IMR-90 (cell line): ENCODE measurements around the gene GSTM3. TPM values are rescaled to one million over a fixed set of nuclear protein-coding genes. Genes with fewer than 3 reads are reported as not detected.

Source experiments
- ATAC-seq: fragments of 200-7000 bp; cut with Tn5 transposase; 2 replicates; pipeline ENCODE4 v1.9.1; 2020; ENCODE audit warnings: low read depth, mild to moderate bottlenecking, moderate library complexity
- BruUV-seq: library from RNA; stranded (reverse); fragments of 400-500 nt; replicated peaks from 2 replicates; lab custom pipeline; 2021; lab: Mats Ljungman, UMichigan
- CTCF ChIA-PET: fragments of 300-600 bp; formaldehyde crosslinking; extraction: SDS; loops from one replicate; lab custom pipeline; 2021; ENCODE audit warnings: antibody characterized with exemption; lab: Yijun Ruan, JAX
- POLR2A ChIA-PET: fragments of 300-600 bp; sonication (Branson Sonifier 250); formaldehyde crosslinking; loops from one replicate; lab custom pipeline; 2022; ENCODE audit warnings: antibody characterized with exemption; ENCODE audit not compliant: unreplicated experiment; lab: Charles Lee
- DNase-seq: peaks from one replicate; pipeline ENCODE4 v3.0.0; 2013
- H2AFZ ChIP-seq: replicated peaks from 2 replicates; pipeline ENCODE3; 2013; ENCODE audit warnings: low read length, mild to moderate bottlenecking; ENCODE audit not compliant: poor library complexity
- H2AK5ac ChIP-seq: 2 replicates; pipeline ENCODE4 v1.6.1; 2013; ENCODE audit warnings: low read depth, low read length, inconsistent platforms
- H2AK9ac ChIP-seq: replicated peaks from 2 replicates; pipeline ENCODE3; 2013; ENCODE audit warnings: mild to moderate bottlenecking, low read depth, low read length, moderate library complexity; ENCODE audit not compliant: poor library complexity
- H2BK120ac ChIP-seq: 2 replicates; pipeline ENCODE4 v1.6.1; 2013; ENCODE audit warnings: low read depth, low read length, inconsistent platforms
- H2BK15ac ChIP-seq: 3 replicates; pipeline ENCODE4 v1.6.1; 2013; ENCODE audit warnings: low read depth, low read length, inconsistent platforms
- H2BK20ac ChIP-seq: 2 replicates; pipeline ENCODE4 v1.6.1; 2013; ENCODE audit warnings: low read depth, mild to moderate bottlenecking, inconsistent platforms, low read length, moderate library complexity
- H2BK5ac ChIP-seq: 2 replicates; pipeline ENCODE4 v1.6.1; 2013; ENCODE audit warnings: mild to moderate bottlenecking, low read depth, low read length, inconsistent platforms; ENCODE audit not compliant: poor library complexity, severe bottlenecking
- H3K14ac ChIP-seq: replicated peaks from 2 replicates; pipeline ENCODE4 v1.6.1; 2013; ENCODE audit warnings: low read depth, low read length, inconsistent platforms
- H3K18ac ChIP-seq: 2 replicates; pipeline ENCODE4 v1.6.1; 2013; ENCODE audit warnings: low read depth, low read length, control low read depth
- H3K23ac ChIP-seq: 2 replicates; pipeline ENCODE4 v1.6.1; 2013; ENCODE audit warnings: low read depth, low read length, inconsistent platforms
- H3K27ac ChIP-seq: 2 replicates; pipeline ENCODE4 v1.5.1; 2013; ENCODE audit warnings: mild to moderate bottlenecking, control low read depth, low read length; ENCODE audit not compliant: insufficient read depth
- H3K27me3 ChIP-seq: 2 replicates; pipeline ENCODE4 v1.6.1; 2013; ENCODE audit warnings: low read length; ENCODE audit not compliant: control insufficient read depth, insufficient read depth
- H3K36me3 ChIP-seq: 2 replicates; pipeline ENCODE4 v1.6.1; 2013; ENCODE audit warnings: low read length, mixed read lengths; ENCODE audit not compliant: control insufficient read depth, insufficient read depth
- H3K4ac ChIP-seq: 2 replicates; pipeline ENCODE4 v1.6.1; 2013; ENCODE audit warnings: low read depth, low read length, inconsistent platforms
- H3K4me1 ChIP-seq: 2 replicates; pipeline ENCODE4 v1.6.1; 2013; ENCODE audit warnings: low read length, mixed read lengths; ENCODE audit not compliant: control insufficient read depth, insufficient read depth
- H3K4me2 ChIP-seq: 2 replicates; pipeline ENCODE4 v1.6.1; 2013; ENCODE audit warnings: low read depth, mild to moderate bottlenecking, control low read depth, low read length, moderate library complexity
- H3K4me3 ChIP-seq: 2 replicates; pipeline ENCODE4 v1.5.1; 2013; ENCODE audit warnings: low read depth, mild to moderate bottlenecking, control low read depth, low read length, moderate library complexity; ENCODE audit not compliant: insufficient read depth
- H3K56ac ChIP-seq: 2 replicates; pipeline ENCODE4 v1.6.1; 2013; ENCODE audit warnings: low read length, inconsistent platforms; ENCODE audit not compliant: insufficient read depth; ENCODE audit errors: extremely low read depth
- H3K79me1 ChIP-seq, 2 experiments: 2 replicates each; pipeline ENCODE4 v1.6.1; 2013; ENCODE audit warnings: low read length in 2 of 2, inconsistent platforms in 1 of 2, low read depth in 1 of 2
- H3K9ac ChIP-seq: 2 replicates; pipeline ENCODE4 v1.6.1; 2013; ENCODE audit warnings: low read depth, low read length, control low read depth
- H3K9me1 ChIP-seq: 2 replicates; pipeline ENCODE4 v1.6.1; 2013; ENCODE audit warnings: low read length, inconsistent platforms; ENCODE audit not compliant: insufficient read depth
- H3K9me3 ChIP-seq: 2 replicates; pipeline ENCODE4 v1.6.1; 2013; ENCODE audit warnings: low read length; ENCODE audit not compliant: control insufficient read depth, insufficient read depth
- H4K20me1 ChIP-seq: 2 replicates; pipeline ENCODE4 v1.6.1; 2013; ENCODE audit warnings: low read length, inconsistent platforms; ENCODE audit not compliant: insufficient read depth
- H4K5ac ChIP-seq: 2 replicates; pipeline ENCODE4 v1.6.1; 2013; ENCODE audit warnings: mild to moderate bottlenecking, low read depth, low read length, control low read depth
- H4K8ac ChIP-seq, 2 experiments: 2 replicates each; pipeline ENCODE4 v1.6.1; 2013; ENCODE audit warnings: low read depth in 2 of 2, low read length in 2 of 2, control low read depth in 1 of 2, inconsistent platforms in 1 of 2
- H4K91ac ChIP-seq: 2 replicates; pipeline ENCODE4 v1.6.1; 2013; ENCODE audit warnings: low read depth, low read length, inconsistent platforms; ENCODE audit not compliant: insufficient read depth
- CTCF ChIP-seq: conservative IDR thresholded peaks from 2 replicates; pipeline ENCODE4 v1.5.1; 2012; ENCODE audit warnings: mild to moderate bottlenecking, low read depth, low read length, improper control_type of control experiment
- NFE2L2 ChIP-seq: fragments of 150-350 bp; IDR thresholded peaks from 2 replicates; pipeline ENCODE4 v1.6.1; 2016; ENCODE audit warnings: low read depth, mild to moderate bottlenecking, low read length
- RAD21 ChIP-seq: IDR thresholded peaks from 2 replicates; pipeline ENCODE4 v1.6.1; 2012; ENCODE audit warnings: low read length, improper control_type of control experiment
- WGBS, 2 experiments: methylation state at CpG; one replicate each; pipeline versions ENCODE4 v1.1.5 to v1.1.7; 2013; ENCODE audit warnings: missing lambda C conversion rate in 2 of 2; ENCODE audit not compliant: insufficient read length in 1 of 2; ENCODE audit errors: extremely low coverage in 2 of 2; 5-methylcytosine and 5-hydroxymethylcytosine counted together
- dilution Hi-C: fragments of 300-500 bp; cut with HindIII; formaldehyde crosslinking; loops from one replicate; pipeline ENCODE4 v1.14.3; 2018; ENCODE audit warnings: low sequenced_read_pairs; ENCODE audit not compliant: unreplicated experiment
- in situ Hi-C: fragments of 300-500 bp; cut with MboI; formaldehyde crosslinking; loops from 3 replicates; pipeline ENCODE4 v1.14.3; 2019; ENCODE audit warnings: low sequenced_read_pairs, inconsistent platforms, mixed read lengths
- intact Hi-C: fragments of 100-400 bp; cut with micrococcal nuclease; formaldehyde crosslinking; loops from 2 replicates; pipeline ENCODE4 v1.10.0; 2022
- polyA plus RNA-seq, 3 experiments: library from polyadenylated mRNA; depleted of rRNA; stranded (reverse); fragments of >200 nt; gene quantifications; 2 replicates each; pipeline ENCODE4 v1.2.3, GENCODE V29; 2012; ENCODE audit warnings: low replicate concordance in 1 of 3
- total RNA-seq: library from RNA; depleted of rRNA; stranded (reverse); fragments of >200 nt; gene quantifications from 2 replicates; pipeline ENCODE4 v1.2.3, GENCODE V29; 2012

Gene GSTM3
- total and polyA plus RNA-seq, 2 of the 4 experiments (the other 2 are of a cell fraction) = 102 to 131 TPM

GRCh38 chr1:109788695-109789521 is 48.1 kb upstream of the GSTM3 start:
- peaks cover 27% of the 10 kb centered on the region for H3K9me1 ChIP-seq
- H3K4ac ChIP-seq = peak overlapping the region; percentile 71; the same call in 1 of the 2 replicates
- TF ChIP-seq CTCF (peak; percentile 41), NFE2L2 (no peak), RAD21 (0 out of 2 replicates have a peak, but pooled peaks have one; percentile 16)
- H2AFZ ChIP-seq = no peak overlapping the region
- no peak for DNase-seq
- peak overlapping the region in 1 of 2 experiments; percentile 6; a peak in 1 of 4 replicates for H4K8ac ChIP-seq
- H2BK120ac ChIP-seq = peak overlapping the region; percentile 36
- peaks cover 39% of the 10 kb centered on the region for H3K4me1 ChIP-seq
- H2BK5ac ChIP-seq = no peak overlapping the region
- H3K4me2 ChIP-seq = no peak overlapping the region
- H3K79me1 ChIP-seq = no peaks in the 10 kb centered on the region
- H3K56ac ChIP-seq = no peak overlapping the region
- peak overlapping the region; percentile 53; the same call in 2 of the 3 replicates for H2BK15ac ChIP-seq
- in situ Hi-C loops (loop anchor here (25.0 kb wide), 1 partner anchor 123 kb away; the partner anchor contains the start of gene CSF1), intact Hi-C loops (no loop called here), dilution Hi-C loops (no loop called here)
- no peak overlapping the region for H3K23ac ChIP-seq
- CTCF ChIA-PET = interaction anchor here (1.8 kb wide), 1 partner anchor 196 kb away, joined by 4 read pairs; the partner anchor contains the start of gene AHCYL1
- no peak overlapping the region for H3K9ac ChIP-seq
- no peaks in the 10 kb centered on the region for H3K9me3 ChIP-seq
- H2AK9ac ChIP-seq = no peak overlapping the region
- H3K14ac ChIP-seq = no peak overlapping the region
- H3K4me3 ChIP-seq = no peak overlapping the region
- H4K91ac ChIP-seq = peak overlapping the region; percentile 62; the same call in 1 of the 2 replicates
- POLR2A ChIA-PET = no interaction called here
- no peak overlapping the region; the same call in 1 of the 2 replicates for H4K5ac ChIP-seq
- 87% methylated on average over 4 of the region's 9 CpGs; no CpG with 5 or more reads in 1 of the 2 experiments for WGBS, 2 experiments
- no peaks in the 10 kb centered on the region for H4K20me1 ChIP-seq
- peak overlapping the region; percentile 49 for H2AK5ac ChIP-seq
- no peak overlapping the region for H3K27ac ChIP-seq
- H3K18ac ChIP-seq = no peak overlapping the region; the same call in 1 of the 2 replicates
- ATAC-seq = peak; percentile 13; the same call in 1 of the 2 replicates
- H2BK20ac ChIP-seq = peak overlapping the region; percentile 31; the same call in 1 of the 2 replicates
- no TSS peak for BruUV-seq
- H3K36me3 ChIP-seq = no peaks in the 10 kb centered on the region
- H3K27me3 ChIP-seq = no peaks in the 10 kb centered on the region
